ENCODE measurements around the gene FAM221A.
"Not testable (repeated sequence)": the region's sequence is repeated elsewhere in the genome, so short reads cannot be mapped to it uniquely, and the experiment has no call there.

FAM221A gene, protein sequence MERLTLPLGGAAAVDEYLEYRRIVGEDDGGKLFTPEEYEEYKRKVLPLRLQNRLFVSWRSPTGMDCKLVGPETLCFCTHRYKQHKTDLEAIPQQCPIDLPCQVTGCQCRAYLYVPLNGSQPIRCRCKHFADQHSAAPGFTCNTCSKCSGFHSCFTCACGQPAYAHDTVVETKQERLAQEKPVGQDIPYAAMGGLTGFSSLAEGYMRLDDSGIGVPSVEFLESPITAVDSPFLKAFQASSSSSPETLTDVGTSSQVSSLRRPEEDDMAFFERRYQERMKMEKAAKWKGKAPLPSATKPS
- total RNA-seq: 3.2 to 4.6 (median 3.7) reads per million in 4 donors

- peak; percentile 67 to 85 (median 79) for DNase-seq
Observed at GRCh38 chr7:23679898-23680413, at the start of gene FAM221A. TSS of gene FAM221A (plus strand) at chr7:23680199. CDS start at chr7:23680219, 20 bp downstream.

GRCh38 chr7:23633417-23633816 is 46.6 kb upstream of the FAM221A start:
- DNase-seq: no peak

- DNase-seq: no peak
Observed at GRCh38 chr7:23645822-23646221, 34.2 kb upstream of the FAM221A start.

- no peak for DNase-seq
Observed at GRCh38 chr7:23653942-23654341, 26.1 kb upstream of the FAM221A start.

DNA sequence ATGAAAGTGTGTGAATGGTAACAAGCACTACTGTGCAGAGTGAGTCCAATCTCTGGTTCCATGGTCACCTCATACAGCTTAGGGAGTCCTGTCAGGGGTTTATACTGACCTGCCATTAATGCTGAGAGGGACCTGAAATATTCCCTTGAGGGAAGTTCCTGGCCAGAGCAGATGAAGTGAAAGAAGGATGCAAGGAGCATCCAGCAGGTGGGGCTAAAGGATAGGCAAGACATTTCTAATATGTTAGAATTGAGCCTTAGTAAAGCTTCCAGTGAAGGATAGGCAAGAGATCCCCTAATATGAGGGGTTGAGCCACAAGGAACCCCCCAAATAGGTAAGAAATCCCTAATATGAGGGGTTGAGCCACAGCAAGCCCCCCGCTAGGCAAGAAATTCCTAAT is 25.5 kb upstream of the FAM221A start:
- DNase-seq: no peak

GRCh38 chr7:23655433-23655832 is 24.6 kb upstream of the FAM221A start:
- no peak for DNase-seq

- no peak for DNase-seq
Observed at GRCh38 chr7:23658831-23659427, 21.1 kb upstream of the FAM221A start.

DNA sequence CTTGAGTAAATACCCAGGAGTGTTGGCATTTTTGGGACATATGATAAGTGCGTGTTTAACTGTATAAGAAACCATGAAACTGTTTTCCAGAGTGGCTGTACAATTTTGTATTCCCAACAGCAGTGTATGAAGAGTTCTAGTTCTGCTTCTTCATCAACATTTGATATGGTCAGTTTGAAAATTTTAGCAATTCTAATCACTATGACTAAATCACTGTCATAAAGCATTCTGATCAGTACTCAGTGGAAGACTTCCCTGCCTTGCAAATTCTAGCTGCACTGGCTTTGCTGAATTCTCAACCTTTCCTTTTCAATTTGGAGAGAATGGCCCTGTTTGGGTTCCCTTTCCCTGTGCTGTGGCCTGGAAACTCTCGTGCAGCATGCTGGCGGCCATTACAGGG is 18.6 kb upstream of the FAM221A start:
- no peak for DNase-seq

- no peak for DNase-seq
Observed at GRCh38 chr7:23662124-23662983, 17.6 kb upstream of the FAM221A start.

DNA sequence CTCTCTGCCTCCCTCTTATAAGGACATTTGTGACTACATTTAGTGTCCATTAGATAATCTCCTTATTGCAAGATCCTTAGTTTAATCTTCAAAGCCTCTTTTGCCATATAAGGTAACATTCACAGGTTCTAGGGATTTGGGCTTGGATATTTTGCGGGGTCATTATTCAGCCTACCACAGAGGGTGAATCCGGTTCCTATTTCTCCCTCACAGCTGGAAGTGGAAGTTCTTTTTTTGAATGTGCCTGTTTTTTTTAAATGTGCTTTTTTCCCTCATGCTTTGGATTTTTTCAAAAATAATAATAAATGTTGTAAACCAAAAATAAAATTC is 17.1 kb upstream of the FAM221A start:
- no peak for DNase-seq

DNA sequence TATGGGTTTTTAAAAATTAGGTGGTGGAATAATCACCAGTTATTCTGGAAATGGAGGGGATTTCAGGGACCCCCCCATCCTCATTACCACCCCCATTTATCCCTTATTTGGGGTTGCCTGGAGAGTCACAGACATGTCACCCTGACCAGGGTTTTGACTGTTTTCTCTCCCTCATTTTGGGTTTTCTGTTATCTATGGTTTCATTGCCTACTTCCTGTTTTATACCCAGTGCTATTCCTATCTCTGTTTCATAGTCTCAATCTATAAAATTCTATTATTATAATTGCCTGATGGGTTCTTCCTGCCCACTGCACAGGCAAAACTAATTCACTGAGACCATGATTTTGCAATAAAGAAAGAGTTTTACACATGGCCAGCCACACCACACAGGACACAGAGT is 15.9 kb upstream of the FAM221A start:
- DNase-seq: no peak

DNA sequence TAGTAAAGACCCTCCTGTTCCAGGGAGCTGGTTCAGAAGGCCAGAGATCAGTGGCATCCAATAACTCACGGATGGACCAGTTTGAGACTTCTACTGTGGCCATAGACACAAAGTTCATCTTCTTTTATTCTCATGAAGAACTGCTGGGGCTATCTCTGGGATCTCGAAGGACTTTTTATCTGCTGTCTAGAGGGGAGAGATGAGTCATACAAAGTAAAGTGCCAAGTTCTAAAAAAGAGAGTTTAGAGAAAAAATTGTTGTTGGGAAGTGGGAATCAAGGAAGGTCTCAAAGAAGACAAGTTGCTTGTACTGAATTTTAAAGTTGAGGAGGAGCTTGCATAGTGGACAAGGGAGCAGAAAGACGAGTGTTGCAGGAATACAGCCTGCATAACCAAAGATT is 8.0 kb upstream of the FAM221A start:
- no peak for DNase-seq

- DNase-seq: peak; percentile 15 to 57 (median 22)
Observed at GRCh38 chr7:23680414-23681405, 711 bp downstream of the FAM221A start.

- not testable (repeated sequence) for DNase-seq
Observed at GRCh38 chr7:23684041-23684440, 4.0 kb downstream of the FAM221A start.

DNA sequence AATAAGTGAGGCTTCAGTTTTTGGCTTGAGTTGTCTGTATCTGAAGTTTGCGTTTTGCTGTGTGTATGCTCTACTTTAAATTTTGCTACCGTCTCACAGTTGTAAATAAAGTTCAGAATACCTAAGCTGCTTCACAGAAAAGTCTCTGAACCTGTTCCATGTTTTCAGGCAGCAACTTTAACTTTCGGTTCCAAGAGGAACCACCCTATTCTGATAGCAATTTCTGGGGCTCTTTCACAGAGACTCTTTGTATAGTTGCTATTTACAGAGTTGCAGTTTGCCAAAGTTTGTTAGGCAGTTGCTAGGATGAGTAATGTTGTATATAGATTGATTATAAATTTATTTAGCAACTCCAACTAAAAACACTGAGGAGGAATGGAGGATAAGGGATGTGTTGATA is 5.7 kb downstream of the FAM221A start:
- DNase-seq: no peak

- no peak for DNase-seq
Observed at GRCh38 chr7:23687011-23687410, 7.0 kb downstream of the FAM221A start.

- DNase-seq: no peak
Observed at GRCh38 chr7:23689165-23689564, 9.2 kb downstream of the FAM221A start.

- no peak for DNase-seq
Observed at GRCh38 chr7:23691320-23691719, 11.3 kb downstream of the FAM221A start.

DNA sequence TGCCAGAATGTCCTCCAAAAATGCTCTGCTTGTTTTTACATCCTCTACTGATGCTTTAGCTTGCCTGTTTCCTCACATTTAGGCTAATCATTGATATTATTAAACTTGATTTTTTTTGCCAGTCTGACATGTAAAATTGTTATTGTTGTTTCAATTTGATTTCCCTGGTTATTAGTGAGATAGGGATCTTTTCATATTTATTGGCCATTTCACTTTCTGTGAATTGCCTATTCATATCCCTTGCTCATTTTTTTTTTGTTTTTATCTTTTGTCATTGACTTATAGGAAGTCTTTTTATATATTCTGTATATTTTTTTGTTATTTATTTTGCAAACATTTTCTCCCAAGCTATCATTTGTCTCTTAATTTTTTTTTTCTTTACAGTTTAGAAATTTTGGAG is 13.2 kb downstream of the FAM221A start:
- DNase-seq: no peak

- peak; percentile 17 to 49 (median 45) for DNase-seq
Observed at GRCh38 chr7:23696916-23697441, 17.0 kb downstream of the FAM221A start.

DNA sequence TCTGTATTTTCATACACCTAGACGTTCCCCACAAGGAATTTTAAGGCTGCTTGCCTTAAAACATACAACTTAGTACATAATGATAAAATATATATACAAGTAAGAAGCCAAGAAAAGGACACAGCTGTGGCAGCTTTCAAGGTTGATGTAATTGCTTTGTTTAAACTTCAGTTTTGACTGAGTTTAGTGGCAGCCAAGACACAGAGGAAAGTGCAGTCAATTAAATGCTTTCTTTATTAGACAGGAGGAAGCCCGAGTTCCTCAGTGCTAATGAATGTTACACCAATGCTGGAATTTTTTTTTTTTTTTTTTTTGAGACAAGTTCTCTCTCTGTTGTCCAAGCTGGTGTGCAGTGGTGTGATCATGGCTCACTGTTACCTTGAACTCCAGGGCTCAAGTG is 18.8 kb downstream of the FAM221A start:
- no peak for DNase-seq

DNA sequence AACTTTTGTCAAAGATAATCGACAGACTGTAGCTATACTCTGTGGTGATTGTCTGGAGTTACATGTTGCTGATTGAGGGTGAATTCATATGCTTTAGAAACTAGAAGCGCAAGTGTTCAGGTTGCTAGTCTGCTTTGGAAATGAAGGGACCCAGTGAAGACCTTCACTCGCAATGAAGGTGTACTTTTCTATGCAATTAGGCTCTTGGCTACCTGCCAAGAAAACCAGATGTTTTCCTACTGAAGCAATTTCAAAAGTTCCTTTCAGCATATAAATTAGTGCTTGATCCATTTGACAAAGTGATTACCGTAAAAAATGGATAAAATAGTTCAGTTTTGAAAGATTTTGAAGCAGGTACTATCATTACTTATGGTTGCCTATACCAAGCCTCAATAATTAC is 20.0 kb downstream of the FAM221A start:
- no peak for DNase-seq

All from T-helper 1 cell (primary cell).